Epithelial cell of esophagus (primary cell): ENCODE measurements around the gene CSRP2.

Experiments used
- DNase-seq: peaks from one replicate; pipeline ENCODE4 v3.0.0; 2010; ENCODE audit warnings: low read depth
- H3K4me3 ChIP-seq: 2 replicates; pipeline ENCODE4 v1.5.1; 2011; ENCODE audit warnings: mild to moderate bottlenecking, low read length, control low read depth
- CTCF ChIP-seq: IDR thresholded peaks from 2 replicates; pipeline ENCODE4 v1.5.1; 2011; ENCODE audit warnings: low read depth, mild to moderate bottlenecking, low read length, control low read depth, inconsistent platforms; ENCODE audit not compliant: insufficient read depth; ENCODE audit errors: missing control alignments

Gene CSRP2

DNA sequence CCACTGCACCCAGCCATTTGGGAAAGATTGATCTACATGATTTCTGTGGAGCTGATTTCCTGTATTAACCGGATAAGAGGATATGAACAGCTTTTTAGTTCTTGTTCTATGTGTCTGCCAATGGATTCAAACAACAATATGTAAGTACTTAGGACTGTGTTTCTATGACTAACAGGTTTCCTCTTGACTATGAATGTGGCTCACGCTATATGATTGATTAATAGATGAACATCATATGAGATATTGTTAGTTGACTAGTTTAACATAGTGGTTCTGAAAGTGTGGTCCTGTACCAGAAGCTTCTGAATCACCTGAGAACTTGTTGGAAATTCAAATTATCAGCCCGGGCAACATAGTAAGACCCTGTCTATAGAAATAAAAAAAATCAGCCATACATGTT is 12.8 kb upstream of the CSRP2 start:
- DNase-seq, result no peak
- no peak overlapping the region for H3K4me3 ChIP-seq
- no peak for TF ChIP-seq CTCF

DNA sequence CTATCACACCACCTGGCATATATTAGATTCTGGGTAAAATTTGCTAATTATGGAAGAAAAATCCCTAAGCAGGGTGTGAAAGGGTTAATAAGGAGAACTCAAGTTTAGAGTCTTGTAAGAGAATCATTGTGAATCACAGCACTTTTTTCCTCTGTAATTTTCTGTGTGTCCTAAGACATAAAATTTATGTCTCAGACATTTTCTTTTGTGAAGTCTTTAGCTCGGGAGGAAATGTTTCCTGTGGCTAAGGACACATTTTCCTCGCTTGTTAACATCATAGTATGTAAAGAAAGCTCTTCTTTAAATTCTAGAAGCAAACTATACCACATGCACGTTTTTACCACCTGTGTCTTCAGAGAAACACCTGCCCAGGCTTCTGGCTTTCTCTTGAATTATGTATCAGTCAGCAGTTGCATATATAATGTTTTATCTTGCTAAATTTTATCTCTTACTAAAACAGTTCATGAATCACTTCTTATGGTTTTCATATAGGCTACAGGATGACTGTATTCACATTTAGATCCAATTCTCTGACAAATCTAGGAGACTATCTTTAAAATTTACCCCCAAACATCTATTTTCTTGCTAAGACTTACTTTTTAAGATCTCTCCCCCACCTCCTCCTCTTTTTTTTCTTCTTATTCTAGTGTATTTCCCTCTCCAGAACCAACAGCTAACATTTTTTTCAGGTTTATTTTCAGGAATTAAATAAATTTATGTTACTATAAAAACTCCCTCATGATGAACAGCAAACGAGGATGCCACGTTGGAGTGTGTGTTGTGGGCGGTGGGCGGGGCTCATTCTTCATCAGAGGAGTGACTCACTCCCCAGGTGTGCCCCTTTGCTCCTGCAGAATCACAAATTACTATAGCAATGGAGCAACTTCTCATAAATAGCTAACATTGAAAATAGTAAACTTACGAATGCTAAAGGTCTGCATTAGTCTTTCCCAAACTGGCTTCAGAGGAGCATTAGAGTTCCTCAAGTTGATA is 11.6 kb upstream of the CSRP2 start:
- peak; percentile 81 for DNase-seq
- TF ChIP-seq CTCF, result no peak
- no peak overlapping the region for H3K4me3 ChIP-seq

GRCh38 chr12:76888775-76889174 is 10.0 kb upstream of the CSRP2 start:
- no peak for DNase-seq
- TF ChIP-seq CTCF, result no peak
- H3K4me3 ChIP-seq, result no peak overlapping the region

DNA sequence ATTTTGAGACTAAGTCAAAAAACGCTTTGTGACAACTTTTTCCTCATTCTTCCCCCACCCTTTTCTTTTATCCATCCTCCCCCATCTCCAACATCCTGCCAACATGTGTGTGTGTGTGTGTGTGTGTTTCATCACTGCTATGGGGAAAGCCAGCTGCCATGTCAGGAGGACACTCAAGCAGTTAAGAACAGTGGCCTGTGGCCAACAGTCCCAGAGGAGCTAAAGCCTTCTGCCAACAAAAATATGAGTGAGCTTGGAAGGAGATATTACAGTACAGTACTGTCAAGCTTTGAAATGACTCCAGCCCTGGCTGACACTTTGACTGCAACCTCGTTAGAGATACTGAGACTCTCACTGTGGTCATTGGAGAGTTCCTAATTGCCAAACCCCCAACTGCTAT is 5.0 kb upstream of the CSRP2 start:
- H3K4me3 ChIP-seq, result no peak overlapping the region
- no peak for TF ChIP-seq CTCF
- no peak for DNase-seq

DNA sequence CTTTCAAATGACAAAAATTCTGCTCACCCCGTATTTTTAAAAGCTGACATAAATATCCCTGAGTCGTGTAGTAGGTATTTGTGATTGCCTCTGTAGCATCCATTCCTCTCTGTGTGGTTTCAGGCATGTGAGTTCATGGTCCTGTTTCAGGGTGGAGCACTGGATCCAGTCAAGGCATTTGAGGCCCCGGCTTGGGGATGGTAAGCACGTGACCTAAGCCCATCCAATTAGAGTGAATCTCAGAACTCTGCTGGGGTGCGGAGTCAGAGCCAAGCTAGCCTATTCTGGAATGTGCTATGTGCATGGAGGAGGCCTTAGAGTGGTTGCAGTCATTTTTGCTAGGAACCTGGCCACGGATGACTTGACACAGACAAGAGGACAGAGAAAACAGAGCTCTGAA is 4.3 kb upstream of the CSRP2 start:
- TF ChIP-seq CTCF, result no peak
- H3K4me3 ChIP-seq, result no peak overlapping the region
- DNase-seq, result peak; percentile 54

- no peak for TF ChIP-seq CTCF
Measured at GRCh38 chr12:76882367-76882766, 3.5 kb upstream of the CSRP2 start.

GRCh38 chr12:76881142-76881541 is 2.3 kb upstream of the CSRP2 start:
- H3K4me3 ChIP-seq, result no peak overlapping the region
- TF ChIP-seq CTCF, result no peak
- no peak for DNase-seq

More at GRCh38 chr12:76882367-76882766, 3.5 kb upstream of the CSRP2 start:
- no peak overlapping the region for H3K4me3 ChIP-seq
- no peak for DNase-seq
